Endothelial cell of umbilical vein (primary cell): ENCODE measurements around the gene MBOAT2. TPM values are rescaled to one million over a fixed set of nuclear protein-coding genes. Genes with fewer than 3 reads are reported as not detected.

Experiments
- BruUV-seq: library from RNA; stranded (reverse); fragments of 400-500 nt; replicated peaks from 2 replicates; lab custom pipeline; 2021; lab: Mats Ljungman, UMichigan
- CTCF ChIA-PET: fragments of 300-600, 350-600 bp; sonication (Branson Sonifier 250); formaldehyde crosslinking; loops from one replicate; lab custom pipeline; 2021; ENCODE audit warnings: antibody characterized with exemption, inconsistent platforms; lab: Charles Lee
- POLR2A ChIA-PET: fragments of 300-600, 350-600 bp; sonication (Branson Sonifier 250); formaldehyde crosslinking; loops from one replicate; lab custom pipeline; 2021; ENCODE audit warnings: antibody characterized with exemption, inconsistent platforms; lab: Charles Lee
- DNase-seq: peaks from one replicate; pipeline ENCODE4 v3.0.0-alpha.2; 2011; ENCODE audit warnings: low read depth, low spot score
- FAIRE-seq: peaks from 2 replicates; lab custom pipeline; 2011; peaks lifted over from hg19 to GRCh38; lab: Jason Lieb, UNC
- H2AFZ ChIP-seq: 2 replicates; pipeline ENCODE4 v1.6.0; 2012; ENCODE audit warnings: low read depth, low read length, control low read depth, inconsistent platforms
- H3K27ac ChIP-seq: 2 replicates; pipeline ENCODE4 v1.5.1; 2011; ENCODE audit warnings: low read depth, mild to moderate bottlenecking, control low read depth, low read length, moderate library complexity; ENCODE audit not compliant: insufficient read depth
- H3K27me3 ChIP-seq, 2 experiments: 2 replicates each; pipeline versions ENCODE4 v1.6.0 to v1.6.1; 2011; ENCODE audit warnings: low read length in 2 of 2, mixed read lengths in 1 of 2; ENCODE audit not compliant: control insufficient read depth in 2 of 2, insufficient read depth in 2 of 2
- H3K36me3 ChIP-seq, 2 experiments: 2 replicates in 1 of 2; 3 replicates in 1 of 2; pipeline ENCODE4 v1.5.1; 2011; ENCODE audit warnings: low read length in 2 of 2, mild to moderate bottlenecking in 1 of 2, moderate library complexity in 1 of 2; ENCODE audit not compliant: control insufficient read depth in 2 of 2, insufficient read depth in 2 of 2; ENCODE audit errors: extremely low read depth in 1 of 2
- H3K4me1 ChIP-seq: 3 replicates; pipeline ENCODE4 v1.5.1; 2011; ENCODE audit warnings: mild to moderate bottlenecking, low read length; ENCODE audit not compliant: control insufficient read depth, insufficient read depth; ENCODE audit errors: extremely low read depth
- H3K4me2 ChIP-seq: 2 replicates; pipeline ENCODE4 v1.6.1; 2011; ENCODE audit warnings: low read length, control low read depth, mixed read lengths; ENCODE audit not compliant: insufficient read depth
- H3K4me3 ChIP-seq, 3 experiments: fragments of 200-600 bp in 1 of 3; sonication (generic), shearing (Covaris generic) in 1 of 3; replicated peaks in 1 of 3; 2 replicates each; pipeline ENCODE4 v1.5.1; 2011 to 2016; ENCODE audit warnings: control low read depth in 3 of 3, low read length in 3 of 3, mild to moderate bottlenecking in 2 of 3, inconsistent platforms in 1 of 3, low read depth in 1 of 3, moderate library complexity in 1 of 3; ENCODE audit not compliant: insufficient read depth in 1 of 3
- H3K79me2 ChIP-seq: 2 replicates; pipeline ENCODE4 v1.6.0; 2012; ENCODE audit warnings: low read length, inconsistent platforms; ENCODE audit not compliant: control insufficient read depth, insufficient read depth
- H3K9ac ChIP-seq: replicated peaks from 2 replicates; pipeline ENCODE3; 2011; ENCODE audit warnings: low read length, control low read depth; ENCODE audit not compliant: insufficient read depth; ENCODE audit errors: extremely low read depth
- H3K9me1 ChIP-seq: replicated peaks from 3 replicates; pipeline ENCODE4 v1.6.0; 2011; ENCODE audit warnings: mild to moderate bottlenecking, low read length; ENCODE audit not compliant: control insufficient read depth, insufficient read depth; ENCODE audit errors: extremely low read depth
- H3K9me3 ChIP-seq: replicated peaks from 2 replicates; pipeline ENCODE4 v1.5.1; 2012; ENCODE audit warnings: low read length, inconsistent platforms; ENCODE audit not compliant: control insufficient read depth, insufficient read depth
- H4K20me1 ChIP-seq: replicated peaks from 2 replicates; pipeline ENCODE3; 2011; ENCODE audit warnings: mild to moderate bottlenecking, low read length; ENCODE audit not compliant: control insufficient read depth, insufficient read depth; ENCODE audit errors: extremely low read depth
- CTCF ChIP-seq, 2 donors: IDR thresholded peaks; 1 replicate in 1 of 2; 2 replicates in 1 of 2; pipeline ENCODE4 v1.5.1; 2011; ENCODE audit warnings: low read length in 2 of 2, mild to moderate bottlenecking in 2 of 2, moderate library complexity in 2 of 2, control low read depth in 1 of 2, inconsistent platforms in 1 of 2, low read depth in 1 of 2; ENCODE audit not compliant: insufficient read depth in 1 of 2; ENCODE audit errors: extremely low read depth in 1 of 2
- FOS ChIP-seq: IDR thresholded peaks from 2 replicates; pipeline ENCODE4 v1.6.1; 2011; ENCODE audit warnings: mild to moderate bottlenecking, low read length, moderate library complexity, borderline replicate concordance; ENCODE audit not compliant: insufficient read depth
- GATA2 ChIP-seq: IDR thresholded peaks from 2 replicates; pipeline ENCODE4 v1.7.0; 2011; ENCODE audit warnings: low read depth, mild to moderate bottlenecking, moderate library complexity, mixed read lengths, low read length; ENCODE audit not compliant: insufficient read length, insufficient read depth
- MAX ChIP-seq: IDR thresholded peaks from 2 replicates; pipeline ENCODE4 v1.6.1; 2011; ENCODE audit not compliant: insufficient read depth, insufficient read length
- POLR2A ChIP-seq: IDR thresholded peaks from 2 replicates; pipeline ENCODE4 v1.6.1; 2012; ENCODE audit warnings: low read depth, mild to moderate bottlenecking, control low read depth, low read length
- dilution Hi-C: fragments of 300-500 bp; cut with MboI; formaldehyde crosslinking; loops from one replicate; pipeline ENCODE4 v1.15.0; 2019; ENCODE audit warnings: low sequenced_read_pairs; ENCODE audit not compliant: extremely low pct_ligation_motif_present
- intact Hi-C: fragments of 100-400 bp; cut with micrococcal nuclease; formaldehyde crosslinking; loops from one replicate; pipeline ENCODE4 v1.10.0; 2022
- polyA plus RNA-seq, 4 experiments: library from polyadenylated mRNA; depleted of rRNA in 3 of 4; stranded (reverse) in 3 of 4; unstranded in 1 of 4; fragments of >200 nt; gene quantifications; 2 replicates each; pipeline versions ENCODE4 v1.2.1 to v1.2.3, GENCODE V29; 2011 to 2012; ENCODE audit warnings: missing spikeins in 1 of 4
- total RNA-seq: library from RNA; stranded (reverse); gene quantifications from 2 replicates; pipeline ENCODE4 v1.2.3, GENCODE V29; 2021

Gene MBOAT2
- total and polyA plus RNA-seq, 2 donors (not counting 3 experiments of a cell fraction or from before 2014, with no cell fraction given), result 10.9 to 22.1 TPM

- no TSS peak for BruUV-seq
- no peak overlapping the region for H2AFZ ChIP-seq
- no peak overlapping the region for H3K4me2 ChIP-seq
- H3K9me3 ChIP-seq, result no peaks in the 10 kb centered on the region
- H3K4me1 ChIP-seq, result peaks cover 2% of the 10 kb centered on the region
- TF ChIP-seq GATA2 (no peak), CTCF (IDR thresholded peaks at IDR 0.05; ENCODE audit: extremely low read depth in 1 of 2, insufficient read depth in 1 of 2, low read depth in 1 of 2, low read length in 2 of 2) (no peak), MAX (no peak), FOS (no peak), POLR2A (no peak)
- H3K79me2 ChIP-seq, result peaks cover 2% of the 10 kb centered on the region
- H3K9me1 ChIP-seq, result no peaks in the 10 kb centered on the region
- intact Hi-C loops (no loop called here), dilution Hi-C loops (no loop called here)
- H3K4me3 ChIP-seq, result no peak overlapping the region
- DNase-seq (no peak), FAIRE-seq (no peak)
- no peak overlapping the region for H3K27ac ChIP-seq
- POLR2A ChIA-PET, result no interaction called here
- H3K9ac ChIP-seq, result no peak overlapping the region
- no peaks in the 10 kb centered on the region for H4K20me1 ChIP-seq
- CTCF ChIA-PET, result interaction anchor here (1.2 kb wide), 1 partner anchor 14 kb away, joined by 3 read pairs; no protein-coding TSS in a partner anchor
- H3K27me3 ChIP-seq, result no peaks in the 10 kb centered on the region
- H3K36me3 ChIP-seq, result no peaks in the 10 kb centered on the region
These were observed 5.9 kb downstream of the MBOAT2 start for GRCh38 chr2:8997631-8998030.

- dilution Hi-C loops (no loop called here), intact Hi-C loops (no loop called here)
- no peak overlapping the region for H3K27ac ChIP-seq
- DNase-seq (no peak), FAIRE-seq (no peak)
- no peak overlapping the region for H3K4me3 ChIP-seq
- no peaks in the 10 kb centered on the region for H3K27me3 ChIP-seq
- ChIA-PET POLR2A (no interaction called here), CTCF (interaction anchor here (1.2 kb wide), 1 partner anchor 13 kb away, joined by 3 read pairs; no protein-coding TSS in a partner anchor)
- no peak overlapping the region for H3K9ac ChIP-seq
- H3K4me1 ChIP-seq, result peaks cover under 1% of the 10 kb centered on the region
- no peaks in the 10 kb centered on the region for H3K9me1 ChIP-seq
- no TSS peak for BruUV-seq
- no peak for TF ChIP-seq POLR2A
- no peak for TF ChIP-seq MAX
- H3K4me2 ChIP-seq, result no peak overlapping the region
- no peak overlapping the region for H2AFZ ChIP-seq
- H3K79me2 ChIP-seq, result peaks cover 2% of the 10 kb centered on the region
- no peaks in the 10 kb centered on the region for H3K36me3 ChIP-seq
- no peaks in the 10 kb centered on the region for H3K9me3 ChIP-seq
- H4K20me1 ChIP-seq, result no peaks in the 10 kb centered on the region
These were observed 6.4 kb downstream of the MBOAT2 start for GRCh38 chr2:8997108-8997507.
